ENCODE data around the gene CXCR4. TPM values are rescaled to one million over a fixed set of nuclear protein-coding genes. Genes with fewer than 3 reads are reported as not detected.
A peak's percentile ranks its signal among the peaks of the same experiment; 100 is the strongest.

Gene CXCR4
- total RNA-seq, 3 donors from 2014 or later: 17.6 to 28.5 (median 24.0) TPM

- Mint-ChIP-seq H3K36me3 (ENCODE audit: insufficient read depth) (no peaks in the 10 kb centered on the region), H3K27me3 (ENCODE audit: low read depth) (no peaks in the 10 kb centered on the region), H3K4me1 (ENCODE audit: low read depth) (peaks cover 96% of the 10 kb centered on the region), H3K4me3 (peak overlapping the region; percentile 37), H3K9me3 (no peaks in the 10 kb centered on the region)
- DNase-seq (peak; percentile 65), ATAC-seq (peak; percentile 40 to 48)
These were observed 18.3 kb upstream of the CXCR4 start for GRCh38 chr2:136135921-136136906.

- DNase-seq (no peak), ATAC-seq (no peak)
- H3K36me3 Mint-ChIP-seq (ENCODE audit: insufficient read depth): no peaks in the 10 kb centered on the region
- peaks cover 97% of the 10 kb centered on the region for H3K4me1 Mint-ChIP-seq (ENCODE audit: low read depth)
- H3K27me3 Mint-ChIP-seq (ENCODE audit: low read depth): no peaks in the 10 kb centered on the region
- H3K9me3 Mint-ChIP-seq: no peaks in the 10 kb centered on the region
- H3K4me3 Mint-ChIP-seq: peak overlapping the region; percentile 35
These were observed 17.5 kb upstream of the CXCR4 start for GRCh38 chr2:136135462-136135861.

- Mint-ChIP-seq H3K4me1 (ENCODE audit: low read depth) (peaks cover 98% of the 10 kb centered on the region), H3K36me3 (ENCODE audit: insufficient read depth) (no peaks in the 10 kb centered on the region), H3K9me3 (no peaks in the 10 kb centered on the region), H3K27me3 (ENCODE audit: low read depth) (no peaks in the 10 kb centered on the region), H3K4me3 (peak overlapping the region; percentile 69)
- DNase-seq (peak; percentile 48), ATAC-seq (peak; percentile 43 to 52)
These were observed 16.2 kb upstream of the CXCR4 start for GRCh38 chr2:136134126-136134525.

- DNase-seq: no peak
- H3K4me3 Mint-ChIP-seq: peak overlapping the region; percentile 69
- no peak for ATAC-seq
These were observed 15.6 kb upstream of the CXCR4 start for GRCh38 chr2:136133586-136133985.

GRCh38 chr2:136133176-136133575 lies 15.2 kb upstream of the CXCR4 start:
- no peaks in the 10 kb centered on the region for H3K36me3 Mint-ChIP-seq (ENCODE audit: insufficient read depth)
- ATAC-seq: no peak
- no peaks in the 10 kb centered on the region for H3K9me3 Mint-ChIP-seq
- no peaks in the 10 kb centered on the region for H3K27me3 Mint-ChIP-seq (ENCODE audit: low read depth)
- H3K4me1 Mint-ChIP-seq (ENCODE audit: low read depth): peaks cover 98% of the 10 kb centered on the region
- H3K4me3 Mint-ChIP-seq: peak overlapping the region; percentile 66
- DNase-seq: no peak

More at GRCh38 chr2:136133586-136133985, 15.6 kb upstream of the CXCR4 start:
- H3K9me3 Mint-ChIP-seq: no peaks in the 10 kb centered on the region
- H3K36me3 Mint-ChIP-seq (ENCODE audit: insufficient read depth): no peaks in the 10 kb centered on the region
- H3K27me3 Mint-ChIP-seq (ENCODE audit: low read depth): no peaks in the 10 kb centered on the region
- H3K4me1 Mint-ChIP-seq (ENCODE audit: low read depth): peaks cover 98% of the 10 kb centered on the region

GRCh38 chr2:136132825-136133155 lies 14.8 kb upstream of the CXCR4 start:
- Mint-ChIP-seq H3K9me3 (no peaks in the 10 kb centered on the region), H3K4me3 (peak overlapping the region; percentile 66), H3K4me1 (ENCODE audit: low read depth) (peaks cover 98% of the 10 kb centered on the region), H3K36me3 (ENCODE audit: insufficient read depth) (no peaks in the 10 kb centered on the region), H3K27me3 (ENCODE audit: low read depth) (no peaks in the 10 kb centered on the region)
- peak in 1 of 2 donors; percentile 1 for ATAC-seq
- DNase-seq: no peak

- Mint-ChIP-seq H3K4me1 (ENCODE audit: low read depth) (peaks cover 98% of the 10 kb centered on the region), H3K36me3 (ENCODE audit: insufficient read depth) (no peaks in the 10 kb centered on the region), H3K27me3 (ENCODE audit: low read depth) (no peaks in the 10 kb centered on the region), H3K4me3 (peak overlapping the region; percentile 66), H3K9me3 (no peaks in the 10 kb centered on the region)
- peak; percentile 53 to 65 for ATAC-seq
- DNase-seq: peak; percentile 53
These were observed 14.2 kb upstream of the CXCR4 start for GRCh38 chr2:136131961-136132824.

- peak overlapping the region; percentile 66 for H3K4me3 Mint-ChIP-seq
- ATAC-seq (peak; percentile 24 to 26), DNase-seq (no peak)
- no peaks in the 10 kb centered on the region for H3K36me3 Mint-ChIP-seq (ENCODE audit: insufficient read depth)
- peaks cover 98% of the 10 kb centered on the region for H3K4me1 Mint-ChIP-seq (ENCODE audit: low read depth)
- no peaks in the 10 kb centered on the region for H3K27me3 Mint-ChIP-seq (ENCODE audit: low read depth)
- no peaks in the 10 kb centered on the region for H3K9me3 Mint-ChIP-seq
These were observed 13.6 kb upstream of the CXCR4 start for GRCh38 chr2:136131484-136131960.

GRCh38 chr2:136130511-136130910 lies 12.6 kb upstream of the CXCR4 start:
- Mint-ChIP-seq H3K9me3 (no peaks in the 10 kb centered on the region), H3K4me1 (ENCODE audit: low read depth) (peaks cover 98% of the 10 kb centered on the region), H3K27me3 (ENCODE audit: low read depth) (no peaks in the 10 kb centered on the region), H3K4me3 (peak overlapping the region; percentile 23), H3K36me3 (ENCODE audit: insufficient read depth) (no peaks in the 10 kb centered on the region)
- ATAC-seq (no peak), DNase-seq (no peak)

- H3K27me3 Mint-ChIP-seq (ENCODE audit: low read depth): no peaks in the 10 kb centered on the region
- DNase-seq (no peak), ATAC-seq (no peak)
- peak overlapping the region; percentile 53 for H3K4me3 Mint-ChIP-seq
- H3K36me3 Mint-ChIP-seq (ENCODE audit: insufficient read depth): no peaks in the 10 kb centered on the region
- H3K9me3 Mint-ChIP-seq: no peaks in the 10 kb centered on the region
- peaks cover 98% of the 10 kb centered on the region for H3K4me1 Mint-ChIP-seq (ENCODE audit: low read depth)
These were observed 12.1 kb upstream of the CXCR4 start for GRCh38 chr2:136130045-136130444.

GRCh38 chr2:136129601-136130000 lies 11.7 kb upstream of the CXCR4 start:
- H3K4me1 Mint-ChIP-seq (ENCODE audit: low read depth): peaks cover 97% of the 10 kb centered on the region
- peak in 1 of 2 donors; percentile 12 for ATAC-seq
- no peaks in the 10 kb centered on the region for H3K9me3 Mint-ChIP-seq
- no peaks in the 10 kb centered on the region for H3K27me3 Mint-ChIP-seq (ENCODE audit: low read depth)
- peak overlapping the region; percentile 53 for H3K4me3 Mint-ChIP-seq
- DNase-seq: no peak
- no peaks in the 10 kb centered on the region for H3K36me3 Mint-ChIP-seq (ENCODE audit: insufficient read depth)

GRCh38 chr2:136128905-136129304 lies 11.0 kb upstream of the CXCR4 start:
- Mint-ChIP-seq H3K27me3 (ENCODE audit: low read depth) (no peaks in the 10 kb centered on the region), H3K4me3 (peak overlapping the region; percentile 53), H3K4me1 (ENCODE audit: low read depth) (peaks cover 98% of the 10 kb centered on the region), H3K36me3 (ENCODE audit: insufficient read depth) (no peaks in the 10 kb centered on the region), H3K9me3 (no peaks in the 10 kb centered on the region)
- DNase-seq: no peak
- no peak for ATAC-seq

- H3K9me3 Mint-ChIP-seq: no peaks in the 10 kb centered on the region
- peaks cover 98% of the 10 kb centered on the region for H3K4me1 Mint-ChIP-seq (ENCODE audit: low read depth)
- DNase-seq: no peak
- H3K4me3 Mint-ChIP-seq: no peak overlapping the region
- ATAC-seq: no peak
- H3K27me3 Mint-ChIP-seq (ENCODE audit: low read depth): no peaks in the 10 kb centered on the region
- H3K36me3 Mint-ChIP-seq (ENCODE audit: insufficient read depth): no peaks in the 10 kb centered on the region
These were observed 10.4 kb upstream of the CXCR4 start for GRCh38 chr2:136128366-136128765.

GRCh38 chr2:136127356-136127755 lies 9.4 kb upstream of the CXCR4 start:
- H3K4me3 Mint-ChIP-seq: peak overlapping the region; percentile 36
- DNase-seq (no peak), ATAC-seq (no peak)

More at GRCh38 chr2:136127356-136127755, 9.4 kb upstream of the CXCR4 start:
- peaks cover 97% of the 10 kb centered on the region for H3K4me1 Mint-ChIP-seq (ENCODE audit: low read depth)
- H3K36me3 Mint-ChIP-seq (ENCODE audit: insufficient read depth): no peaks in the 10 kb centered on the region
- no peaks in the 10 kb centered on the region for H3K9me3 Mint-ChIP-seq
- H3K27me3 Mint-ChIP-seq (ENCODE audit: low read depth): no peaks in the 10 kb centered on the region
